T-helper 2 cell treated with Interferon-gamma antibody and Interleukin-4, amounts not matched to agents 100 ng/mL and 5 ng/mL, for 36 hours (primary cell): ENCODE data around the gene C19orf81. TPM values are rescaled to one million over a fixed set of nuclear protein-coding genes. Genes with fewer than 3 reads are reported as not detected.

Experiments used
- intact Hi-C: fragments of 100-400 bp; cut with micrococcal nuclease; formaldehyde crosslinking; loops from one replicate; pipeline ENCODE4 v1.15.1; 2023
- total RNA-seq: library from RNA; stranded (reverse); gene quantifications from 2 replicates; pipeline ENCODE4 v1.2.3, GENCODE V29; 2022

Gene C19orf81
- total RNA-seq, 1 donor from 2014 or later = not detected

DNA sequence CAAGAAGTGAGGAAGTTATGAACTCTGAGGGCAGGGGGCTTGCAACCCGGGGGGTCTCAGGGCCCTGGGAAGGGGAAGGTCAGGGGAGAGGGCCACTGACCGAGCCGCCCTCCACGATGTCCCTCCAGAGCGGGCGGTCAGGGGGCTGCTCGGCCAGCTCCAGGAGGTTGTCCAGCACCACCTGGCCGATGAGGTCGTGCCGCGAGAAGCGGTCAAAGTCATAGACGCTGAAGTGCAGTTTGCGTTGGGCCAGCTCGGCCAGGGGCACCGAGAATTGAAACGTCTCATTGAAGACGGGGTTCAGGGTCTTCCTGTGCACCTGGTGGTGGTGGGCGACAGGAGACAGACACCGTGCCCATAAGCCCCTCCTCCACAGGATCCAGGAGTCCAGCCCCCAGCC lies 20.1 kb upstream of the C19orf81 start:
- intact Hi-C loops = no loop called here

DNA sequence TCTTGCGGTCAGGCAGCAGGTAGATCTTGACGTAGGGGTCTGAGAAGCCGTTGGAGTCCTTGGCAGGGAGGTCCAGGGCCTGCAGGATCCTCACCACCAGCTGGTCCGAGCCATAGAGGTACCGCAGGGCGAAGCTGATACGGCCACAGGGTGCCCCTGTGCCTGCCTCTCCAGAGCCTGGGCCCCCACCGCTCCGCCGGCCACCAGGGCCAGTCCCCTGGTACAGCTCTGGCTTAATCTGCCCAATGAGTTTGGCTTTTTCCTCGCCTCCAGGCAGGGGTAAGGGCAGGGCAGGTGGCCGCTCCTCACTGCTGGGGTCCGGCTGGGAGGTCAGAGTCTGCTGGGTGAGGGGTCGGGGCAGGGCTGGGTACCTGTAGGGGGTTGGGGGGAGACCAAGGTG lies 19.4 kb upstream of the C19orf81 start:
- intact Hi-C loops = no loop called here

DNA sequence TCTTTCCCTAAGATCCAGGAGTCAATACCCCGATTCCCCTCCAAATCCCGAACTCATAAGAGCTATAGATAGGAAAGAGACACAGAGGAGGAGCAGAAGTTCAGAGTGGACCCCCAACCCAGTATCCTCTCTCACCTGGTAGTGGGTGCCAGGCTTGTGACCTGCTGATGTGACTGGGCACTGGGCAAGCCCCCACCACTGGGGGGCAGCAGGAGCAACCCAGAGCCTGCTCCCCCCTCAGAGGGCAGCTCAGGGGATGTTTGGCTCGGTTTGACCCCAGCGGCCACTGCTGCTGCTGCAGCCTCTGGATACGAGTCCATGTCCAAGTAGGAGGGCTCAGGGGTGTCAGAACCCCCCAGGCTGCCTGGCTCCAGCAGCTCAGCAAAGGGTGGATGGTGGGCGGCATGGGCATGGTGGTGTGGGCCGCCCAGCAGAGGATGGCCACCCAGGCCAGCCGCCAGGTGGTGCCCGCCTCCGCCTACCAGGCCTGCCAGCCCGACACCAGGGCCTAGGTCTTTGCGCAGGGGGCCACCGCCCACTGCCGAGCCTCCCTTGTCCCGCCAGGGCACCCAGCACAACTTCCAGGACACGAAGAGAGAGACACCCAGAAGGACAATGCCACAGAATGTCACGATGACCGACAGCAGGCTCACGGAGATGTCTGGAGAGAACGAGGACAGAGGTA lies 17.0 kb upstream of the C19orf81 start:
- intact Hi-C loops = no loop called here

GRCh38 chr19:50633359-50633758 lies 15.9 kb upstream of the C19orf81 start:
- intact Hi-C loops = no loop called here

DNA sequence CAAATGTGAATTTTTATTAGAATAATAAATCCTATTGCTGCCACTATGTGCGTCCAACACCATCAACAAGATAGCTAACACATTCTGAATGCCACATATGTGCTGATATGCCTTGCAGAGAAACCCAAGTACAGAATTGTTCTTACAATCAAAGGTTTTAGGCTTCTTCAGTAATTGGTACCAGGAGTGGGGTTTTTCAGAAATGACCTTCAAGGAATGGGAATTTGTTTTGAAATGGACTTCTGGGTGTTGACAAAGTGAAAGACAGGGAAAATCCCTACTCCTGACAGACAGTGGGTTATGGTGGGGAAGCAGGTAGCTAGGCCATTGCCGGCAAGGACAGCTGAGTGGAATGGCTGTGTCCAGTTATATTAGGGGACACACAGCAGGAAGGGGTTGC lies 15.3 kb upstream of the C19orf81 start:
- intact Hi-C loops = no loop called here

GRCh38 chr19:50636317-50637085 lies 12.7 kb upstream of the C19orf81 start:
- intact Hi-C loops = no loop called here

- intact Hi-C loops = no loop called here
Measured at GRCh38 chr19:50638600-50638999, 10.6 kb upstream of the C19orf81 start.

GRCh38 chr19:50639121-50640112 lies 9.8 kb upstream of the C19orf81 start, which contains the start of gene SYT3:
SYT3 (minus strand) TSS chr19:50639881; CDS start chr19:50637411, 2,470 bp downstream.
- intact Hi-C loops = no loop called here

GRCh38 chr19:50640368-50640767 lies 8.9 kb upstream of the C19orf81 start:
- intact Hi-C loops = no loop called here

DNA sequence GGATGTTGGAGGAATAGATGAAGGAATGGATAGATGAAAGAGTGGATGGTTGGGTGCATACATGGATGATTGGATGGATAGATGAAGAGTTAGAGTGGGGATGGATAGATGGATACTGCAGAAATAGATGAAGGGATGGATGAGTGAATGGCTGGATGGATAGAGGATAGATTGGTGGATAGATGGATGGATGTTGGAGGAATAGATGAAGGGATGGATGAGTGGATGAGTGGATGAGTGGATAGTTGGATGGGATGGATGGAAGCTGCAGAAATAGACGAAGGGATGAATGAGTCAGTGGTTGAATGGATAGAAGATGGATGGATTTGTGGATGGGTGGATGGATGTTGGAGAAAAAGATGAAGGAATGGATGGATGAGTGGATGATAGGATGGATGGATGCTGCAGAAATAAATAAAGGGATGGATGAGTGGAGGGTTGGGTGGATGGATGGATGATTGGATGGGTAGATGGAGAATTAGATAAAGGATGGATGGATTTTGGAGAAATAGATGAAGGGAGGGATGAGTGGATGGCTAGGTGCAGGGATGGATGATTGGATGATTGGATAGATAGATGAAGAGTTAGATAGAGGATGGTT lies 4.8 kb upstream of the C19orf81 start:
- intact Hi-C loops = no loop called here

DNA sequence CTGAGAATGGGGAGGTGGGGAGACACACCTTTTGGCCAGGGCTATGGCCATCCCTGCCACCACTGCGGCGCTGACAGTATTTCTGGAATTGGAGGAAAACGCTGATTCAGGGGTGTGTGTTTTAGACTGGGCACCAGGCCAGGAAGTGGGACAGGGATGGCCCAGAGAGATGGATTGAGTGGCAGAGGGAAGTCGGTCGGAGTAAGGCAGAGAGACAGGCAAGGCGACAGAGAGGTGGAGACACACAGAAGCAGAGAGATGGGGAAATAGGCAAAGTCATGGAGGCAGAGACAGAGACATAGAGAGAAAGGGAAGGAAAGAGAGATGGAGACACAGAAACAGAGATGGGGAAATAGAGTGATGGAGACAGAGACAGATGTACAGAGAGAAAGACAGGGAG lies 4.1 kb upstream of the C19orf81 start:
- intact Hi-C loops = no loop called here

DNA sequence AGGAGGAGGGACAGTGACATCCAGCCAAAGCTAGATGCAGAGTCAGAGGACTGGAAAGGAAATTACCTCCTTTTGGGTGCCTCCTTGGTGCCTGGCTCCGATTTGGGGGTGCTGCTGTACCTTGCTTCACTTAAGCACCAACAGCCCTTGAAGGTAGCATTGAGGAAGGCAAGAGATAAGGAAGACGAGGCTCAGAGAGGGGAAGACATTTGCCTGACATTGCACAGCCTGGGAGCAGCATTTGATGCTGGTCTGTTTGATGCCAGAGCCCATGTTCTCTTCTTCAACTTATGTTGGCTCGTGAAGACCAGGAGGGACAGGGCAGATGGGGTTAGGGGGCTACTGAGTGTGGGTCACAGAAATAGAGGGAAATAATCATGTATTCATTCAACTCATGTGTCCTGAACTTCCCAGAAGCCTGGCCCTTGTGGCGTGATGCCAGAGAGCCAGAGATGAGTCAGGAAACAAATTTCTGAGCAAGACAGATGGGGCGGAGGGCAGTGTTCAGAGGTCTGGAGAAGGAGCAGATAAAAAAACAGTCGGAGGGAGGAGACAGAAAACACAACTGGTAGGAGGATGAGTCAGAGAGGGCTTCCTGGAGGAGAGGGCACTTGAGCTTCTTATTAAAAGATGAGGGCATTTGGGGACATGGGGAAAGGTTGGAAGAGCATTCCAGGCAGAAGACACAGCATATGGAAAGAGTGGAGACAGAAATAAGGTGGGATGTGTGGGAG lies 3.0 kb upstream of the C19orf81 start:
- intact Hi-C loops = no loop called here

GRCh38 chr19:50647879-50648615 lies 1.2 kb upstream of the C19orf81 start:
- intact Hi-C loops = no loop called here

DNA sequence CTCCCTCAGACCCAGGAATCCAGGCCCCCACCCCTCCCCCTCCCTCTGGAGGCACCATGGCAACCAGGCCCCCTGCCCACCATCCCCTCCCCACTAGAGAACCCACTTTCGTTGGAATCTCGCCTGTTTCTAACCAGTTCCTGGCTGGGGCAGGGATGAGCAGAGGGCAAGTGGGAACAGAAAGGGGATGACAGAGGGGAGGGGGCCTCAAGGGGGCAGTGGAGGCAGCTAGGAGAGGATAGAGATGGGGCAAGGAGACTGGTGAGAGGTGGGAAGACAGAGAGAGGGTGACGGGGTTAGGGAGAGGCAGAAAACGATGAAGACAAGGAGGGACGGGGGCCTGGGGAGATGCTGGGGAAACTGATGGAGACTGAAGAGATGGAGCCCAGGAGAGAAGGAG lies 586 bp upstream of the C19orf81 start:
- intact Hi-C loops = no loop called here

- intact Hi-C loops = no loop called here
Measured at GRCh38 chr19:50651174-50651573, 1.9 kb downstream of the C19orf81 start.

DNA sequence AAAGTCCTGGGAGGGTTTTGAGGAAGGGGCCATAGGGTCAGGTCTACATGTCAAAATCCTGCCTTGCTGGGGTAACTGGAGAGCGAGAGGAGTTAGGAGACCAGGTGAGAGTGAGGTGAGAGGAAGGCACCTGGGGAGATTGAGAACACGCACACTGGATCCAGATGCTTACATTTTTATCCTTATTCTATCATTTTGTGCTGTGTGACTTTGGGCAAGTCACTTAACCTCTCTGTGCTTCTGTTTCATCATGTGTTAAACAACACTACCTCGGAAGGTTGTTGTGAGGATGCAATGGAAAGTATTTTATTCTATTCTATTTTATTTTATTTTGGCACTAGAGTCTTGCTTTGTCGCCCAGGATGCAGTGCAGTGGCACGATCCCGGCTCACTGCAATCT lies 3.5 kb downstream of the C19orf81 start:
- intact Hi-C loops = no loop called here

DNA sequence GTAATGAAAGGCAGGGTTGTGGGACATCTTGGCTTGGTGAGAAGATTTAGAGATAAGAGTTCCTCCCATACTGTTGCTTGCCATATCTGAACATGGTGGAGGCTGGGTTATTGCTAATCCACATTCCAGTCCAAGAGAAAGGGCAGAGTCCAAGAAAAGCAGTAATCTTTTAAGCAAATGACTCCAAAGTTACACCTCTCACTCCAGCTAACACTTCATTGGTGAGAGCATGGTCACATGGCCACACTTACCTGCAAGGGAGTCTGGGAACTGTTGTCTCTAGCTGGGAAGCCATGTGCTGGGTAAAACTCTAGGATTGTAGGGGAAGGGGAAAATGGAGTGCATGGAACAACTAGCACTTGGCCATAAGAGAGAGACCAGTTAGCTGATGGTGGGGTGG lies 5.6 kb downstream of the C19orf81 start:
- intact Hi-C loops = no loop called here

DNA sequence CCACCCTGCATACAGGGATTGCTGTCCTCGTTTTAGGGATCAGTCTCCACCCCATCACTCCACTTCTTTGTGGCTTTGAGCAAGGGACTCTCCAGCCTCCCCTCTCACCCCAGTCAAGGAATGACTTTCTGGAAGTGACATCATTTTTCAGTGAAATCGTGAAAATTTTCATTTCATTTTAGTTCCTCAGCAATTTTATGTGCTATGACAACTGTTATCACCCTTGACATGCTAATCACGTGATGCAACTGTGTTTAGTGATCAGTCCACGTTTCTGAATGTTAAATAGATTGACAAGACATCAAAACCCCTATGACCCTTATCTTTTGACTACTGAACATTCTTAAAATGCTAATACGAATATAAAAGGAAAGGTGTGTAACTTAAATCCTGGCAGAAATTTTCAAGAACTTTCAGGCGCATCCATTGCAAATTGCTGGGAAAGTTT lies 8.0 kb downstream of the C19orf81 start:
- intact Hi-C loops = no loop called here

GRCh38 chr19:50657712-50658440 lies 8.6 kb downstream of the C19orf81 start:
- intact Hi-C loops = loop anchor here (2.0 kb wide), 1 partner anchor 67 kb away; no protein-coding TSS in a partner anchor
